CD4-positive, alpha-beta T cell (primary cell): ENCODE results near the gene COMMD3. TPM values are rescaled to one million over a fixed set of nuclear protein-coding genes. Genes with fewer than 3 reads are reported as not detected.

Source experiments
- ATAC-seq: fragments of 200-7000 bp; cut with Tn5 transposase; one replicate; pipeline ENCODE4 v1.10.0; 2022; ENCODE audit warnings: mild to moderate bottlenecking; ENCODE audit not compliant: poor library complexity
- CTCF ChIA-PET: fragments of 350-600 bp; sonication (Branson Sonifier 250); formaldehyde crosslinking; loops from one replicate; lab custom pipeline; 2021; ENCODE audit warnings: antibody characterized with exemption, inconsistent platforms; lab: Charles Lee
- POLR2A ChIA-PET: fragments of 350-600 bp; sonication (Branson Sonifier 250); formaldehyde crosslinking; loops from one replicate; lab custom pipeline; 2021; ENCODE audit warnings: antibody characterized with exemption, inconsistent platforms; lab: Charles Lee
- DNase-seq, 14 experiments: peaks; one replicate each; pipeline ENCODE4 v3.0.0-alpha.2; 2013 to 2020; ENCODE audit warnings: mixed read lengths in 2 of 14
- H3K27ac ChIP-seq, 2 donors: one replicate each; pipeline versions ENCODE4 v1.5.1 to v1.7.0; 2013; ENCODE audit warnings: low read length in 2 of 2, low read depth in 1 of 2, mild to moderate bottlenecking in 1 of 2
- H3K27me3 ChIP-seq, 2 experiments: 1 replicate in 1 of 2; 2 replicates in 1 of 2; pipeline versions ENCODE4 v1.6.1 to v1.7.0; 2013; ENCODE audit warnings: low read length in 2 of 2, control low read depth in 1 of 2, mild to moderate bottlenecking in 1 of 2, moderate library complexity in 1 of 2; ENCODE audit not compliant: insufficient read depth in 2 of 2, control insufficient read depth in 1 of 2
- H3K36me3 ChIP-seq: one replicate; pipeline ENCODE4 v1.6.1; 2013; ENCODE audit warnings: low read length, control low read depth; ENCODE audit not compliant: insufficient read depth
- H3K4me1 ChIP-seq: one replicate; pipeline ENCODE4 v1.6.1; 2013; ENCODE audit warnings: low read length, control low read depth; ENCODE audit not compliant: insufficient read depth
- H3K4me3 ChIP-seq: one replicate; pipeline ENCODE4 v1.5.1; 2013; ENCODE audit warnings: mild to moderate bottlenecking, low read length, moderate library complexity
- H3K9me3 ChIP-seq, 2 experiments: 1 replicate in 1 of 2; 2 replicates in 1 of 2; pipeline versions ENCODE4 v1.6.1 to v1.7.0; 2013; ENCODE audit warnings: low read length in 2 of 2, mild to moderate bottlenecking in 2 of 2, control low read depth in 1 of 2, moderate library complexity in 1 of 2; ENCODE audit not compliant: control insufficient read depth in 1 of 2, insufficient read depth in 1 of 2
- H3K27ac Mint-ChIP-seq: one replicate; pipeline ENCODE4 v1.8.0; 2020; ENCODE audit warnings: mixed read lengths
- H3K27me3 Mint-ChIP-seq: one replicate; pipeline ENCODE4 v1.8.0; 2021; ENCODE audit warnings: mixed read lengths
- H3K36me3 Mint-ChIP-seq: one replicate; pipeline ENCODE4 v1.8.0; 2021; ENCODE audit warnings: low read depth, mixed read lengths
- H3K4me1 Mint-ChIP-seq: one replicate; pipeline ENCODE4 v1.8.0; 2021; ENCODE audit warnings: low read depth, mixed read lengths
- H3K4me3 Mint-ChIP-seq: one replicate; pipeline ENCODE4 v1.8.0; 2020; ENCODE audit warnings: mild to moderate bottlenecking, mixed read lengths
- H3K9me3 Mint-ChIP-seq: one replicate; pipeline ENCODE4 v1.8.0; 2020; ENCODE audit warnings: mixed read lengths
- intact Hi-C, 2 experiments: fragments of 100-400 bp; cut with DNase I in 1 of 2; cut with micrococcal nuclease in 1 of 2; formaldehyde crosslinking; loops; one replicate each; pipeline versions ENCODE4 v1.15.1 to v1.9.0; 2023 to 2025; cut with DNase I, micrococcal nuclease
- total RNA-seq, 174 experiments: library from RNA in 2 of 174; stranded (reverse) in 2 of 174; gene quantifications; one replicate each; pipeline ENCODE4 v1.2.3 and lab custom pipeline; 2021 to 2026
- TF ChIP-seq, protein P1 (sequence below): fragments of 200-600 bp; IDR thresholded peaks from one replicate; pipeline ENCODE4 v1.8.0; 2022; ENCODE audit warnings: antibody characterized with exemption, mild to moderate bottlenecking

COMMD3 gene
- total RNA-seq, 2 experiments from 2014 or later, result 43.2 to 51.0 TPM

GRCh38 chr10:22317771-22318565 is 1.8 kb downstream of the COMMD3 start:
- intact Hi-C loops, result loop anchor here (2.0 to 5.0 kb wide), 5 partner anchors 23 to 791 kb away; partner anchors contain the start of gene SKIDA1 (in 1 of the 2)

GRCh38 chr10:22318772-22319171 is 2.6 kb downstream of the COMMD3 start:
- peaks cover 44% of the 10 kb centered on the region for H3K27me3 Mint-ChIP-seq
- ATAC-seq (no peak), DNase-seq (no peak)
- peak overlapping the region; percentile 91 for H3K4me3 Mint-ChIP-seq
- H3K27ac ChIP-seq, result no peak overlapping the region
- H3K36me3 ChIP-seq, result no peaks in the 10 kb centered on the region
- H3K36me3 Mint-ChIP-seq, result peaks cover 31% of the 10 kb centered on the region
- TF ChIP-seq, protein P1, sequence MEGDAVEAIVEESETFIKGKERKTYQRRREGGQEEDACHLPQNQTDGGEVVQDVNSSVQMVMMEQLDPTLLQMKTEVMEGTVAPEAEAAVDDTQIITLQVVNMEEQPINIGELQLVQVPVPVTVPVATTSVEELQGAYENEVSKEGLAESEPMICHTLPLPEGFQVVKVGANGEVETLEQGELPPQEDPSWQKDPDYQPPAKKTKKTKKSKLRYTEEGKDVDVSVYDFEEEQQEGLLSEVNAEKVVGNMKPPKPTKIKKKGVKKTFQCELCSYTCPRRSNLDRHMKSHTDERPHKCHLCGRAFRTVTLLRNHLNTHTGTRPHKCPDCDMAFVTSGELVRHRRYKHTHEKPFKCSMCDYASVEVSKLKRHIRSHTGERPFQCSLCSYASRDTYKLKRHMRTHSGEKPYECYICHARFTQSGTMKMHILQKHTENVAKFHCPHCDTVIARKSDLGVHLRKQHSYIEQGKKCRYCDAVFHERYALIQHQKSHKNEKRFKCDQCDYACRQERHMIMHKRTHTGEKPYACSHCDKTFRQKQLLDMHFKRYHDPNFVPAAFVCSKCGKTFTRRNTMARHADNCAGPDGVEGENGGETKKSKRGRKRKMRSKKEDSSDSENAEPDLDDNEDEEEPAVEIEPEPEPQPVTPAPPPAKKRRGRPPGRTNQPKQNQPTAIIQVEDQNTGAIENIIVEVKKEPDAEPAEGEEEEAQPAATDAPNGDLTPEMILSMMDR, result no peak
- H3K27ac Mint-ChIP-seq, result peak overlapping the region; percentile 90
- peaks cover 60% of the 10 kb centered on the region for H3K4me1 Mint-ChIP-seq
- intact Hi-C loops, result loop anchor here (2.0 to 5.0 kb wide), 4 partner anchors 66 to 791 kb away; partner anchors contain the start of gene SKIDA1 (in 1 of the 2)
- no peaks in the 10 kb centered on the region for H3K9me3 Mint-ChIP-seq
- peaks cover 0 to 4% of the 10 kb centered on the region in 2 experiments for H3K9me3 ChIP-seq
- H3K4me1 ChIP-seq, result peaks cover 23% of the 10 kb centered on the region
- peaks cover 5 to 22% of the 10 kb centered on the region in 2 experiments for H3K27me3 ChIP-seq
- no peak overlapping the region for H3K4me3 ChIP-seq
- CTCF ChIA-PET, result no interaction called here
- POLR2A ChIA-PET, result interaction anchor here (1.0 to 3.8 kb wide), 6 partner anchors 21 to 822 kb away, joined by 3 to 46 read pairs (median 12); no protein-coding TSS in a partner anchor

More at GRCh38 chr10:22317771-22318565, 1.8 kb downstream of the COMMD3 start:
- peaks cover 23% of the 10 kb centered on the region for H3K4me1 ChIP-seq
- Mint-ChIP-seq H3K4me3 (peak overlapping the region; percentile 91), H3K27me3 (peaks cover 36% of the 10 kb centered on the region), H3K9me3 (no peaks in the 10 kb centered on the region), H3K27ac (peak overlapping the region; percentile 90), H3K36me3 (peaks cover 31% of the 10 kb centered on the region), H3K4me1 (peaks cover 52% of the 10 kb centered on the region)
- ChIA-PET POLR2A (interaction anchor here (1.0 to 3.8 kb wide), 5 partner anchors 15 to 119 kb away, joined by 3 to 46 read pairs (median 9); no protein-coding TSS in a partner anchor), CTCF (no interaction called here)
- H3K4me3 ChIP-seq, result no peak overlapping the region
- H3K27me3 ChIP-seq, result peaks cover 5 to 16% of the 10 kb centered on the region in 2 experiments
- no peak overlapping the region for H3K27ac ChIP-seq
- no peak for DNase-seq
- H3K9me3 ChIP-seq, result peaks cover 0 to 4% of the 10 kb centered on the region in 2 experiments
- H3K36me3 ChIP-seq, result no peaks in the 10 kb centered on the region
- TF ChIP-seq, protein P1, result no peak
- ATAC-seq, result no peak

GRCh38 chr10:22319547-22319979 is 3.4 kb downstream of the COMMD3 start:
- H3K27me3 ChIP-seq, result peaks cover 5 to 27% of the 10 kb centered on the region in 2 experiments
- CTCF ChIA-PET, result interaction anchor here (1.2 kb wide), 1 partner anchor 824 kb away, joined by 3 read pairs; no protein-coding TSS in a partner anchor
- TF ChIP-seq, protein P1, result no peak
- intact Hi-C loops, result loop anchor here (2.0 to 5.0 kb wide), 4 partner anchors 67 to 792 kb away; partner anchors contain the start of gene SKIDA1 (in 1 of the 2)
- no peak overlapping the region for H3K27ac ChIP-seq
- H3K4me3 ChIP-seq, result peak overlapping the region; percentile 52
- peaks cover 27% of the 10 kb centered on the region for H3K4me1 ChIP-seq
- ATAC-seq (no peak), DNase-seq (no peak)
- peaks cover 0 to 4% of the 10 kb centered on the region in 2 experiments for H3K9me3 ChIP-seq
- Mint-ChIP-seq H3K27me3 (peaks cover 52% of the 10 kb centered on the region), H3K9me3 (no peaks in the 10 kb centered on the region), H3K36me3 (peaks cover 31% of the 10 kb centered on the region), H3K27ac (peak overlapping the region; percentile 90), H3K4me3 (peak overlapping the region; percentile 91), H3K4me1 (peaks cover 68% of the 10 kb centered on the region)
- no peaks in the 10 kb centered on the region for H3K36me3 ChIP-seq
- POLR2A ChIA-PET, result interaction anchor here (1.4 to 3.6 kb wide), 5 partner anchors 20 to 823 kb away, joined by 3 to 26 read pairs (median 12); no protein-coding TSS in a partner anchor
